PC-3 (cell line): Measurements from ENCODE around the gene SOX6. TPM values are rescaled to one million over a fixed set of nuclear protein-coding genes. Genes with fewer than 3 reads are reported as not detected.

ENCODE experiments used
- ATAC-seq: fragments of 200-7000 bp; cut with Tn5 transposase; 2 replicates; pipeline ENCODE4 v1.9.1; 2020; ENCODE audit warnings: mild to moderate bottlenecking, moderate library complexity
- BruUV-seq: library from RNA; stranded (reverse); fragments of 400-500 nt; replicated peaks from 2 replicates; lab custom pipeline; 2021; lab: Mats Ljungman, UMichigan
- CTCF ChIA-PET: fragments of 300-600 bp; sonication (Branson Sonifier 250); formaldehyde crosslinking; loops from one replicate; lab custom pipeline; 2022; ENCODE audit warnings: antibody characterized with exemption; lab: Charles Lee
- POLR2A ChIA-PET: fragments of 300-600 bp; sonication (Branson Sonifier 250); formaldehyde crosslinking; loops from one replicate; lab custom pipeline; 2022; ENCODE audit warnings: antibody characterized with exemption; ENCODE audit not compliant: unreplicated experiment; lab: Charles Lee
- DNase-seq: peaks from one replicate; pipeline ENCODE4 v3.0.0-alpha.2; 2015
- H2AFZ ChIP-seq: fragments of 300-600 bp; sonication (generic); 2 replicates; pipeline ENCODE4 v1.6.0; 2016; ENCODE audit warnings: antibody characterized with exemption, low read length
- H3F3A ChIP-seq: fragments of 300-600 bp; sonication (generic); one replicate; pipeline ENCODE4 v1.6.0; 2017; ENCODE audit warnings: antibody characterized with exemption, low read length, control low read depth, mild to moderate bottlenecking; ENCODE audit not compliant: unreplicated experiment
- H3K27ac ChIP-seq: fragments of 300-600 bp; sonication (generic); 2 replicates; pipeline ENCODE4 v1.5.1; 2016; ENCODE audit warnings: mild to moderate bottlenecking, low read length
- H3K27me3 ChIP-seq: fragments of 300-600 bp; sonication (generic); 2 replicates; pipeline ENCODE4 v1.6.1; 2016; ENCODE audit warnings: low read length, mixed read lengths
- H3K36me3 ChIP-seq: fragments of 300-600 bp; sonication (generic); 2 replicates; pipeline ENCODE4 v1.6.1; 2016; ENCODE audit warnings: low read depth, mixed run types, low read length, mixed read lengths
- H3K4me1 ChIP-seq: fragments of 300-600 bp; sonication (generic); 2 replicates; pipeline ENCODE4 v1.5.1; 2016; ENCODE audit warnings: low read length; ENCODE audit not compliant: insufficient read depth
- H3K4me2 ChIP-seq: fragments of 300-600 bp; sonication (generic); 2 replicates; pipeline ENCODE4 v1.6.0; 2016; ENCODE audit warnings: low read length
- H3K4me3 ChIP-seq: fragments of 300-600 bp; sonication (generic); 2 replicates; pipeline ENCODE4 v1.5.1; 2016; ENCODE audit warnings: mild to moderate bottlenecking, low read length, mixed read lengths
- H3K79me2 ChIP-seq: fragments of 300-600 bp; sonication (generic); 2 replicates; pipeline ENCODE4 v1.6.1; 2017; ENCODE audit warnings: low read length, mixed read lengths
- H3K9ac ChIP-seq: fragments of 300-600 bp; sonication (generic); 2 replicates; pipeline ENCODE4 v1.6.0; 2016; ENCODE audit warnings: mild to moderate bottlenecking, low read length
- H3K9me2 ChIP-seq: fragments of 300-600 bp; sonication (generic); replicated peaks from 2 replicates; pipeline ENCODE4 v1.6.1; 2016; ENCODE audit warnings: mixed run types, low read length, mixed read lengths
- H3K9me3 ChIP-seq: fragments of 300-600 bp; sonication (generic); 2 replicates; pipeline ENCODE4 v1.6.1; 2016; ENCODE audit warnings: low read length, mixed read lengths
- H4K20me1 ChIP-seq: fragments of 300-600 bp; sonication (generic); 2 replicates; pipeline ENCODE4 v1.6.1; 2016; ENCODE audit warnings: low read length, mixed read lengths
- CTCF ChIP-seq: fragments of 300-600 bp; sonication (generic); conservative IDR thresholded peaks from 2 replicates; pipeline ENCODE4 v1.5.1; 2017; ENCODE audit warnings: antibody characterized with exemption, low read depth, mild to moderate bottlenecking, low read length
- EZH2 ChIP-seq: fragments of 300-600 bp; sonication (generic); IDR thresholded peaks from one replicate; pipeline ENCODE4 v1.6.1; 2017; ENCODE audit warnings: antibody characterized with exemption, mild to moderate bottlenecking, low read length; ENCODE audit not compliant: unreplicated experiment
- EZH2phosphoT487 ChIP-seq: fragments of 300-600 bp; sonication (generic); IDR thresholded peaks from 2 replicates; pipeline ENCODE4 v1.6.1; 2018; ENCODE audit warnings: mild to moderate bottlenecking, antibody characterized with exemption, low read length, borderline replicate concordance
- intact Hi-C: fragments of 100-400 bp; cut with micrococcal nuclease; formaldehyde crosslinking; loops from 2 replicates; pipeline ENCODE4 v1.9.0; 2023
- total RNA-seq: library from RNA; depleted of rRNA; stranded (reverse); fragments of >200 nt; gene quantifications from 2 replicates; pipeline ENCODE4 v1.2.3, GENCODE V29; 2014

Gene SOX6
- total RNA-seq, 1 experiment from 2014 or later: not detected

- no peak overlapping the region for H3K4me2 ChIP-seq
- H4K20me1 ChIP-seq: no peaks in the 10 kb centered on the region
- POLR2A ChIA-PET: no interaction called here
- ATAC-seq: no peak
- H3F3A ChIP-seq: no peaks in the 10 kb centered on the region
- no TSS peak for BruUV-seq
- H3K4me1 ChIP-seq: no peaks in the 10 kb centered on the region
- H2AFZ ChIP-seq: no peak overlapping the region
- TF ChIP-seq EZH2phosphoT487 (no peak), CTCF (no peak), EZH2 (no peak)
- no peaks in the 10 kb centered on the region for H3K9me3 ChIP-seq
- CTCF ChIA-PET: no interaction called here
- no peaks in the 10 kb centered on the region for H3K27me3 ChIP-seq
- intact Hi-C loops: no loop called here
- DNase-seq: no peak
- H3K27ac ChIP-seq: no peak overlapping the region
- H3K79me2 ChIP-seq: no peaks in the 10 kb centered on the region
- no peaks in the 10 kb centered on the region for H3K9me2 ChIP-seq
- no peak overlapping the region for H3K9ac ChIP-seq
- H3K4me3 ChIP-seq: no peak overlapping the region
- no peaks in the 10 kb centered on the region for H3K36me3 ChIP-seq
These were observed 28.8 kb upstream of the SOX6 start for GRCh38 chr11:16385099-16385498.

GRCh38 chr11:16382638-16383380 is 26.5 kb upstream of the SOX6 start:
- Histone ChIP-seq H3K4me1 (no peaks in the 10 kb centered on the region), H3K4me3 (no peak overlapping the region), H3K79me2 (no peaks in the 10 kb centered on the region), H3K36me3 (no peaks in the 10 kb centered on the region), H3K27me3 (no peaks in the 10 kb centered on the region), H3K9ac (no peak overlapping the region), H3K9me3 (no peaks in the 10 kb centered on the region), H3K4me2 (no peak overlapping the region), H3F3A (no peaks in the 10 kb centered on the region), H3K9me2 (no peaks in the 10 kb centered on the region), H4K20me1 (no peaks in the 10 kb centered on the region), H3K27ac (no peak overlapping the region), H2AFZ (no peak overlapping the region)
- BruUV-seq: no TSS peak
- CTCF ChIA-PET: no interaction called here
- POLR2A ChIA-PET: no interaction called here
- DNase-seq (no peak), ATAC-seq (no peak)
- intact Hi-C loops: no loop called here
- TF ChIP-seq EZH2 (no peak), CTCF (no peak), EZH2phosphoT487 (no peak)

GRCh38 chr11:16382186-16382585 is 25.8 kb upstream of the SOX6 start:
- ATAC-seq (no peak), DNase-seq (no peak)
- Histone ChIP-seq H3K9me3 (no peaks in the 10 kb centered on the region), H3K4me2 (no peak overlapping the region), H3K27me3 (no peaks in the 10 kb centered on the region), H3K4me3 (no peak overlapping the region), H3K27ac (no peak overlapping the region), H3F3A (no peaks in the 10 kb centered on the region), H3K9me2 (no peaks in the 10 kb centered on the region), H3K79me2 (no peaks in the 10 kb centered on the region), H3K4me1 (no peaks in the 10 kb centered on the region), H3K36me3 (no peaks in the 10 kb centered on the region), H3K9ac (no peak overlapping the region), H2AFZ (no peak overlapping the region), H4K20me1 (no peaks in the 10 kb centered on the region)
- CTCF ChIA-PET: no interaction called here
- intact Hi-C loops: no loop called here
- no TSS peak for BruUV-seq
- POLR2A ChIA-PET: no interaction called here
- TF ChIP-seq EZH2phosphoT487: no peak
- no peak for TF ChIP-seq CTCF
- no peak for TF ChIP-seq EZH2
